Measurements from ENCODE around the gene SLC1A5.

DNA sequence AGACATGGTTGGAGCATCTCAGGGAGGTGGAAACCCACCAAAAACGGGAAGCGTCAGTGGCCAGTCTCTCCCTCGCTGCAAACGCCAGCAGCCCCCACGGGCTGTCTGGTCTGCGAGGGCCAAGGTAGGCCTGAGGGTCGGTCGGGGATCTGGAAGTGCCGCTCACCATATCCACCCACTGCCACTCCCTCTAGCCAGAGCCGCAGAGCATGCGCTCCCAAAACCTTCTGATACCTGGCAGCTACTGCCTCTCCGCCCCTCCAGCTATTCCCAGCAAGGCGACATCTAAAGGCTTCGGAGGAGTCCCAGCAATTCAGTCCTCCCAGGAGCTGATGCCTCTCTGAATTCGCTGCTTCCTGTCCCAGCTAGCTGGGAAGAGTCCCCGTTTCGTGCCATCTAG, 46.9 kb downstream of the SLC1A5 start:
- TF ChIP-seq, protein P1, sequence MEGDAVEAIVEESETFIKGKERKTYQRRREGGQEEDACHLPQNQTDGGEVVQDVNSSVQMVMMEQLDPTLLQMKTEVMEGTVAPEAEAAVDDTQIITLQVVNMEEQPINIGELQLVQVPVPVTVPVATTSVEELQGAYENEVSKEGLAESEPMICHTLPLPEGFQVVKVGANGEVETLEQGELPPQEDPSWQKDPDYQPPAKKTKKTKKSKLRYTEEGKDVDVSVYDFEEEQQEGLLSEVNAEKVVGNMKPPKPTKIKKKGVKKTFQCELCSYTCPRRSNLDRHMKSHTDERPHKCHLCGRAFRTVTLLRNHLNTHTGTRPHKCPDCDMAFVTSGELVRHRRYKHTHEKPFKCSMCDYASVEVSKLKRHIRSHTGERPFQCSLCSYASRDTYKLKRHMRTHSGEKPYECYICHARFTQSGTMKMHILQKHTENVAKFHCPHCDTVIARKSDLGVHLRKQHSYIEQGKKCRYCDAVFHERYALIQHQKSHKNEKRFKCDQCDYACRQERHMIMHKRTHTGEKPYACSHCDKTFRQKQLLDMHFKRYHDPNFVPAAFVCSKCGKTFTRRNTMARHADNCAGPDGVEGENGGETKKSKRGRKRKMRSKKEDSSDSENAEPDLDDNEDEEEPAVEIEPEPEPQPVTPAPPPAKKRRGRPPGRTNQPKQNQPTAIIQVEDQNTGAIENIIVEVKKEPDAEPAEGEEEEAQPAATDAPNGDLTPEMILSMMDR (IDR thresholded peaks at IDR 0.05), result no peak
- no peak for TF ChIP-seq POLR2A (IDR thresholded peaks at IDR 0.05)
